SKM-1 (cell line): ENCODE measurements around the gene SRPRB.
A peak's percentile ranks its signal among the peaks of the same experiment; 100 is the strongest.

Experiments
- DNase-seq: peaks from one replicate; lab custom pipeline; 2025; ENCODE audit not compliant: unreplicated experiment; lab: John Stamatoyannopoulos, UW

The SRPRB gene

GRCh38 chr3:133840055-133840737 lies 34.6 kb downstream of the SRPRB start:
- no peak for DNase-seq

GRCh38 chr3:133840767-133841166 lies 35.2 kb downstream of the SRPRB start:
- no peak for DNase-seq

GRCh38 chr3:133841196-133841595 lies 35.6 kb downstream of the SRPRB start:
- DNase-seq = no peak

GRCh38 chr3:133842158-133842557 lies 36.5 kb downstream of the SRPRB start:
- no peak for DNase-seq

- no peak for DNase-seq
Observed at GRCh38 chr3:133843634-133844033, 38.0 kb downstream of the SRPRB start.

- no peak for DNase-seq
Observed at GRCh38 chr3:133845127-133845526, 39.5 kb downstream of the SRPRB start.

GRCh38 chr3:133849346-133849745 lies 43.7 kb downstream of the SRPRB start:
- DNase-seq = no peak

GRCh38 chr3:133850034-133850433 lies 44.4 kb downstream of the SRPRB start:
- DNase-seq = no peak

GRCh38 chr3:133851266-133851906 lies 45.8 kb downstream of the SRPRB start:
- no peak for DNase-seq

GRCh38 chr3:133851931-133852330 lies 46.3 kb downstream of the SRPRB start:
- no peak for DNase-seq

GRCh38 chr3:133853063-133853924 lies 47.7 kb downstream of the SRPRB start:
- no peak for DNase-seq

- DNase-seq = no peak
Observed at GRCh38 chr3:133853925-133854227, 48.3 kb downstream of the SRPRB start.

- DNase-seq = no peak
Observed at GRCh38 chr3:133854264-133855001, 48.8 kb downstream of the SRPRB start.

- DNase-seq = no peak
Observed at GRCh38 chr3:133855002-133855370, 49.4 kb downstream of the SRPRB start.

GRCh38 chr3:133855772-133856171 lies 50.2 kb downstream of the SRPRB start:
- no peak for DNase-seq

- DNase-seq = no peak
Observed at GRCh38 chr3:133856316-133856715, 50.7 kb downstream of the SRPRB start.

- peak; percentile 18 for DNase-seq
Observed at GRCh38 chr3:133857767-133858166, 52.2 kb downstream of the SRPRB start.

- no peak for DNase-seq
Observed at GRCh38 chr3:133859381-133860234, 54.0 kb downstream of the SRPRB start.

- DNase-seq = no peak
Observed at GRCh38 chr3:133860519-133860918, 54.9 kb downstream of the SRPRB start.

- no peak for DNase-seq
Observed at GRCh38 chr3:133862161-133862560, 56.5 kb downstream of the SRPRB start.

GRCh38 chr3:133863911-133864310 lies 58.3 kb downstream of the SRPRB start:
- no peak for DNase-seq
